SU-DHL-6 (cell line): ENCODE measurements around the gene PCLO.

Experiments used
- H2AFZ ChIP-seq: fragments of 200-600 bp; sonication (generic); 2 replicates; pipeline ENCODE4 v1.6.1; 2014; ENCODE audit warnings: low read depth, mild to moderate bottlenecking, moderate library complexity, mixed read lengths, antibody characterized with exemption, low read length; ENCODE audit not compliant: severe bottlenecking
- H3F3A ChIP-seq: fragments of 200-600 bp; shearing (Covaris generic); 2 replicates; pipeline ENCODE4 v1.6.0; 2016; ENCODE audit warnings: antibody characterized with exemption, mild to moderate bottlenecking; ENCODE audit not compliant: insufficient read depth
- H3K27ac ChIP-seq: fragments of 200-600 bp; sonication (generic); 2 replicates; pipeline ENCODE4 v1.5.1; 2016; ENCODE audit warnings: low read depth, mild to moderate bottlenecking, low read length, moderate library complexity, mixed read lengths
- H3K27me3 ChIP-seq: fragments of 200-600 bp; sonication (generic), shearing (Covaris generic); 2 replicates; pipeline ENCODE4 v1.6.0; 2014; ENCODE audit warnings: mild to moderate bottlenecking, low read length
- H3K36me3 ChIP-seq: fragments of 200-600 bp; sonication (generic); 2 replicates; pipeline ENCODE4 v1.6.1; 2014; ENCODE audit warnings: mild to moderate bottlenecking, low read length, mixed read lengths
- H3K4me2 ChIP-seq: fragments of 300-600, 200-600 bp; shearing (Covaris generic), sonication (generic); 2 replicates; pipeline ENCODE4 v1.6.0; 2014; ENCODE audit warnings: low read length, low read depth, mild to moderate bottlenecking; ENCODE audit not compliant: poor library complexity, severe bottlenecking
- H3K4me3 ChIP-seq: fragments of 200-600 bp; sonication (generic); 2 replicates; pipeline ENCODE4 v1.5.1; 2014; ENCODE audit warnings: antibody characterized with exemption, low read length, mild to moderate bottlenecking, mixed read lengths; ENCODE audit not compliant: insufficient read depth, poor library complexity, severe bottlenecking
- H3K79me2 ChIP-seq: fragments of 200-600 bp; sonication (generic); 2 replicates; pipeline ENCODE4 v1.6.1; 2014; ENCODE audit warnings: mild to moderate bottlenecking, low read length, moderate library complexity; ENCODE audit not compliant: insufficient read depth
- H3K9ac ChIP-seq: fragments of 200-600 bp; sonication (generic); 2 replicates; pipeline ENCODE4 v1.7.0; 2014; ENCODE audit warnings: mild to moderate bottlenecking, low read length
- H3K9me2 ChIP-seq: fragments of 200-600 bp; sonication (generic); replicated peaks from 2 replicates; pipeline ENCODE4 v1.6.1; 2014; ENCODE audit warnings: low read length; ENCODE audit not compliant: insufficient read depth
- H3K9me3 ChIP-seq: fragments of 200-600 bp; sonication (generic); 2 replicates; pipeline ENCODE4 v1.6.1; 2014; ENCODE audit warnings: low read length, mixed read lengths; ENCODE audit not compliant: insufficient read depth
- H4K20me1 ChIP-seq: fragments of 200-600 bp; sonication (generic); 2 replicates; pipeline ENCODE4 v1.6.1; 2014; ENCODE audit warnings: low read depth, mild to moderate bottlenecking, antibody characterized with exemption, low read length, moderate library complexity, mixed read lengths
- EZH2phosphoT487 ChIP-seq: fragments of 200-600 bp; sonication (generic), shearing (Covaris generic); conservative IDR thresholded peaks from 2 replicates; pipeline ENCODE4 v1.6.1; 2018; ENCODE audit warnings: mild to moderate bottlenecking, antibody characterized with exemption, low read length, moderate library complexity, mixed read lengths
- TF ChIP-seq, protein P1 (sequence below): fragments of 200-600 bp; sonication (generic); IDR thresholded peaks from one replicate; pipeline ENCODE4 v1.5.1; 2017; ENCODE audit warnings: antibody characterized with exemption, mild to moderate bottlenecking, low read length, moderate library complexity; ENCODE audit not compliant: insufficient read depth, poor library complexity, severe bottlenecking

The PCLO gene

DNA sequence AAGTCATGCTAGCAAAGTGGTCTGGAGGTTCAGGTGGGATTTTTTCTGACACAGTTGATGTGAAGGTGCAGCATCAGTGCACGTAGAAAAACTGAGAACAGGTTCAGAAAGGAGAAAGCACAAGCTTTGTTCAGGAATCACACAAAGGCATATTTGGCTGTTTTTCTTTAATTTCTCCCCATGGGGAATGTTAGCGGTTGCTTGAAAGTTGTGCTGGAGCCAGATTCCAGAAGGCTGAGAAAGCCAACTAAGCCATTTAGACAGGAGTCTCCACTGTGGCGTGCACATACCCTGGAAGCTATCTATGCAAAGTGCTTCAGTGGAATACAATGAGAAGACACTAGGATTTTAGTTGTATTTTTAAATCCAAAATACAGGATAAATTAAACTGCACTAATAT lies 201.4 kb downstream of the PCLO start:
- Histone ChIP-seq H3K79me2 (no peaks in the 10 kb centered on the region), H3K9me2 (no peaks in the 10 kb centered on the region), H3K36me3 (no peaks in the 10 kb centered on the region), H3K4me2 (no peak overlapping the region), H3K9me3 (no peaks in the 10 kb centered on the region), H3K4me3 (no peak overlapping the region), H3K27me3 (no peaks in the 10 kb centered on the region), H3F3A (no peaks in the 10 kb centered on the region), H3K9ac (no peak overlapping the region), H4K20me1 (no peaks in the 10 kb centered on the region), H3K27ac (no peak overlapping the region), H2AFZ (no peak overlapping the region)
- no peak for TF ChIP-seq EZH2phosphoT487
- TF ChIP-seq, protein P1, sequence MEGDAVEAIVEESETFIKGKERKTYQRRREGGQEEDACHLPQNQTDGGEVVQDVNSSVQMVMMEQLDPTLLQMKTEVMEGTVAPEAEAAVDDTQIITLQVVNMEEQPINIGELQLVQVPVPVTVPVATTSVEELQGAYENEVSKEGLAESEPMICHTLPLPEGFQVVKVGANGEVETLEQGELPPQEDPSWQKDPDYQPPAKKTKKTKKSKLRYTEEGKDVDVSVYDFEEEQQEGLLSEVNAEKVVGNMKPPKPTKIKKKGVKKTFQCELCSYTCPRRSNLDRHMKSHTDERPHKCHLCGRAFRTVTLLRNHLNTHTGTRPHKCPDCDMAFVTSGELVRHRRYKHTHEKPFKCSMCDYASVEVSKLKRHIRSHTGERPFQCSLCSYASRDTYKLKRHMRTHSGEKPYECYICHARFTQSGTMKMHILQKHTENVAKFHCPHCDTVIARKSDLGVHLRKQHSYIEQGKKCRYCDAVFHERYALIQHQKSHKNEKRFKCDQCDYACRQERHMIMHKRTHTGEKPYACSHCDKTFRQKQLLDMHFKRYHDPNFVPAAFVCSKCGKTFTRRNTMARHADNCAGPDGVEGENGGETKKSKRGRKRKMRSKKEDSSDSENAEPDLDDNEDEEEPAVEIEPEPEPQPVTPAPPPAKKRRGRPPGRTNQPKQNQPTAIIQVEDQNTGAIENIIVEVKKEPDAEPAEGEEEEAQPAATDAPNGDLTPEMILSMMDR = no peak

DNA sequence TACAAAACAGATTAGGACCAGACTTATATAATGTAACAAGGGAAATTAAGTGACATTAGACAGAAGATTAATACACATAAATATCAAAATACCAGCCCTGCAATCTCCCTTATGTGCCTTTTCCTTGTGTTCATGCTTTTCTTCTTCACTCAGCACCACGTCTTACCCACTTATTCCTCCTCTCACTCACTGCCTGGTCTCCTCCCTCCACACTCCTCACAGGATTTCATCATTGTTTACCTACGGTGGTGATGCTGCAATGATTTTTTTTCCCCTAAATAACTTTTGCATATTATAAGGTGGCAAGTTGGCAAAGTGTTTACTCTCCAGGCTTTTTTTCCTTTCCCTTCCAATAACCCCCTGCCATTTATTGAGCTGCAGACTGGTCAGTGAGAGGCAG lies 203.2 kb downstream of the PCLO start:
- Histone ChIP-seq H3K27ac (no peak overlapping the region), H3K4me2 (no peak overlapping the region), H4K20me1 (no peaks in the 10 kb centered on the region), H3K79me2 (no peaks in the 10 kb centered on the region), H3K9me3 (no peaks in the 10 kb centered on the region), H3K9ac (no peak overlapping the region), H3K36me3 (no peaks in the 10 kb centered on the region), H3K4me3 (no peak overlapping the region), H3F3A (no peaks in the 10 kb centered on the region), H3K9me2 (no peaks in the 10 kb centered on the region), H3K27me3 (no peaks in the 10 kb centered on the region), H2AFZ (no peak overlapping the region)
- TF ChIP-seq, protein P1 = no peak
- no peak for TF ChIP-seq EZH2phosphoT487

DNA sequence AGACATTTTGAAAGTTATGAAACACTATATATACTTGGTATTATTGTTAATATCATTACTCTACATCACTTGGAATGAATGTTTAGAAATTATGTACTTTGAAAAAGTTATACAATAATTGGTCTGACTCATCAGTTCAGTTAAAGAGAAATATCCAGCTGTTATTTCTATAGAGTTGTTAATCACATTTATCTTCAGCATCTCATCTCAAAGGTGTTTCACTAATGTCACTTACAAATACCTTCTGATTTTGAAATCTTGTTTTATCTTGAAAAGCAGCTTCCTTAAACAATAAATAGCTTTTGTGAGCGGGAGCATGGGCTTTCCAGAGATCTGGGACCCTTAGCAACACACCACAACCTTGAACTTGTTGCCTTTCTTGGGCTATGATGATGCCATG lies 205.2 kb downstream of the PCLO start:
- no peaks in the 10 kb centered on the region for H4K20me1 ChIP-seq
- no peaks in the 10 kb centered on the region for H3K36me3 ChIP-seq
- H3K9me3 ChIP-seq = no peaks in the 10 kb centered on the region
- no peaks in the 10 kb centered on the region for H3K79me2 ChIP-seq
- no peak overlapping the region for H3K4me2 ChIP-seq
- no peaks in the 10 kb centered on the region for H3F3A ChIP-seq
- no peaks in the 10 kb centered on the region for H3K27me3 ChIP-seq
- H2AFZ ChIP-seq = no peak overlapping the region
- H3K9ac ChIP-seq = no peak overlapping the region
- no peak overlapping the region for H3K27ac ChIP-seq
- no peaks in the 10 kb centered on the region for H3K9me2 ChIP-seq
- H3K4me3 ChIP-seq = no peak overlapping the region
- TF ChIP-seq, protein P1 = no peak
- no peak for TF ChIP-seq EZH2phosphoT487
